Esophagus muscularis mucosa (tissue), 4 donors: ENCODE measurements around the gene MVB12B. TPM values are rescaled to one million over a fixed set of nuclear protein-coding genes. Genes with fewer than 3 reads are reported as not detected.

ENCODE experiments used
- DNase-seq: peaks from one replicate; pipeline ENCODE4 v3.0.0-alpha.2; 2017; ENCODE audit errors: extremely low spot score
- H3K27ac ChIP-seq, 4 donors: fragments of 200-600 bp; sonication (generic); replicated peaks in 1 of 4; 1 replicate in 3 of 4; 2 replicates in 1 of 4; pipeline ENCODE4 v1.5.1; 2016 to 2019; ENCODE audit warnings: mild to moderate bottlenecking in 1 of 4
- H3K27me3 ChIP-seq, 4 donors: fragments of 200-600 bp; sonication (generic); one replicate each; pipeline versions ENCODE4 v1.5.1 to v1.6.0; 2016 to 2019
- H3K36me3 ChIP-seq, 4 donors: fragments of 200-600 bp; sonication (generic); one replicate each; pipeline ENCODE4 v1.5.1; 2016 to 2019
- H3K4me1 ChIP-seq, 4 donors: fragments of 200-600 bp; sonication (generic); one replicate each; pipeline ENCODE4 v1.5.1; 2016 to 2019
- H3K4me3 ChIP-seq, 4 donors: fragments of 200-600 bp; sonication (generic); 1 replicate in 2 of 4; 2 replicates in 2 of 4; pipeline ENCODE4 v1.5.1; 2016 to 2019; ENCODE audit warnings: mild to moderate bottlenecking in 4 of 4, moderate library complexity in 1 of 4
- H3K9me3 ChIP-seq, 4 donors: fragments of 200-600 bp; sonication (generic); 1 replicate in 3 of 4; 2 replicates in 1 of 4; pipeline ENCODE4 v1.5.1; 2016 to 2019
- EP300 ChIP-seq: sonication (generic); formaldehyde crosslinking; IDR thresholded peaks from one replicate; pipeline ENCODE4 v1.6.1; 2017; ENCODE audit warnings: antibody characterized with exemption
- POLR2A ChIP-seq: fragments of 450-650 bp; IDR thresholded peaks from one replicate; pipeline ENCODE4 v1.6.1; 2017; ENCODE audit warnings: antibody characterized with exemption, moderate library complexity, mild to moderate bottlenecking, low read depth
- POLR2AphosphoS5 ChIP-seq, 2 donors: sonication (generic); formaldehyde crosslinking; IDR thresholded peaks; one replicate each; pipeline ENCODE4 v1.6.1; 2017; ENCODE audit warnings: antibody characterized with exemption in 2 of 2
- WGBS: methylation state at CpG from one replicate; pipeline ENCODE4 v1.1.5; 2018; 5-methylcytosine and 5-hydroxymethylcytosine counted together
- intact Hi-C: fragments of 100-400 bp; cut with DNase I; formaldehyde crosslinking; loops from one replicate; pipeline ENCODE4 v1.15.1; 2023
- total RNA-seq, 4 donors: library from RNA; depleted of rRNA; stranded (reverse); fragments of >200 nt; gene quantifications; one replicate each; pipeline versions ENCODE4 v1.1.0 to v1.2.1, GENCODE V29; 2016
- TF ChIP-seq, protein P1 (sequence below), 3 experiments: fragments of 200-600 bp in 2 of 3; fragments of 450-650 bp in 1 of 3; sonication (generic) in 2 of 3; IDR thresholded peaks; one replicate each; pipeline ENCODE4 v1.5.1; 2017 to 2019; ENCODE audit warnings: antibody characterized with exemption in 3 of 3, mild to moderate bottlenecking in 2 of 3, moderate library complexity in 1 of 3

MVB12B gene
- total RNA-seq, 4 donors from 2014 or later, result 14.1 to 25.0 (median 18.4) TPM

- TF ChIP-seq POLR2AphosphoS5 (IDR thresholded peaks at IDR 0.05) (no peak), EP300 (no peak), POLR2A (no peak)
- TF ChIP-seq, protein P1, sequence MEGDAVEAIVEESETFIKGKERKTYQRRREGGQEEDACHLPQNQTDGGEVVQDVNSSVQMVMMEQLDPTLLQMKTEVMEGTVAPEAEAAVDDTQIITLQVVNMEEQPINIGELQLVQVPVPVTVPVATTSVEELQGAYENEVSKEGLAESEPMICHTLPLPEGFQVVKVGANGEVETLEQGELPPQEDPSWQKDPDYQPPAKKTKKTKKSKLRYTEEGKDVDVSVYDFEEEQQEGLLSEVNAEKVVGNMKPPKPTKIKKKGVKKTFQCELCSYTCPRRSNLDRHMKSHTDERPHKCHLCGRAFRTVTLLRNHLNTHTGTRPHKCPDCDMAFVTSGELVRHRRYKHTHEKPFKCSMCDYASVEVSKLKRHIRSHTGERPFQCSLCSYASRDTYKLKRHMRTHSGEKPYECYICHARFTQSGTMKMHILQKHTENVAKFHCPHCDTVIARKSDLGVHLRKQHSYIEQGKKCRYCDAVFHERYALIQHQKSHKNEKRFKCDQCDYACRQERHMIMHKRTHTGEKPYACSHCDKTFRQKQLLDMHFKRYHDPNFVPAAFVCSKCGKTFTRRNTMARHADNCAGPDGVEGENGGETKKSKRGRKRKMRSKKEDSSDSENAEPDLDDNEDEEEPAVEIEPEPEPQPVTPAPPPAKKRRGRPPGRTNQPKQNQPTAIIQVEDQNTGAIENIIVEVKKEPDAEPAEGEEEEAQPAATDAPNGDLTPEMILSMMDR (IDR thresholded peaks at IDR 0.05), result no peak
- no peak overlapping the region for H3K4me3 ChIP-seq
- peaks cover 6 to 60% (median 41%) of the 10 kb centered on the region in 4 donors for H3K36me3 ChIP-seq
- no peaks in the 10 kb centered on the region for H3K9me3 ChIP-seq
- H3K27ac ChIP-seq, result peak overlapping the region in 1 of 4 donors; percentile 24
- intact Hi-C loops, result no loop called here
- peaks cover 0 to 15% (median 11%) of the 10 kb centered on the region in 4 donors for H3K4me1 ChIP-seq
- H3K27me3 ChIP-seq, result no peaks in the 10 kb centered on the region
- DNase-seq, result no peak
- 88% methylated on average over 13 of the region's 13 CpGs for WGBS
Measured at GRCh38 chr9:126481862-126482261, 155.2 kb downstream of the MVB12B start.

DNA sequence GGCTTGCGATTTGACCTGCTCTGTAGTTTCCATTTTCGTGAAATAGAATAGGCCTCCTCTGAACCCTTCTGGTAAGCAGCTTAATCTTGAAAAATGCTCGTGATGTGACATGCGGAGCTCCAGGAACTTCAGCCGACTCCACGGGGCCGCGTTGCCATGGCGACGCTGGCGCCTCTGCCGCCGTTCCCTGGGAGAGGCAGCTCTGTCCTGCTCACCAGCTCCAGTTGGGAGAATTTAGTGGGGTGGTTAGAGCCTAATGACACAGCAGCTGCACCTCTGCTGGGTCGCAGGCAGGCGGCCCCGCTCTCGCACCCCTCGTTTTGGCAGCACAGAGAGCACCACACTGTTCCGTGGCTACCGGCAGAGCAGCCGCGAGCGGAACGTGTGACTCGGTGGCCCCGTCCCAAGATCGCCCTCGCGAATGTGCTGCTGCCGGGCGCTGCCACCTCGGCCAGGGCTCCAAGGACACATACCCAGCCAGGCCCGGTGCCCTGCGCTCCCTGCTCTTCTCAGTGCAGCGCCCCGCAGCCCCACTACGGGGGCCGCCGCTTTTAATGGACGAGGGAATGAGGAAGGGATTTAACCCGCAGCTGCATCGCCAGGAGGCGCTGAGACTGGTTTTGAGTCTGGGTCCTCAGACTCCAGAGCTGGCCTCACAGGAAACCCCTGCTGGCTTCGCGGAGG, 155.9 kb downstream of the MVB12B start:
- peak overlapping the region in 1 of 4 donors; percentile 24 for H3K27ac ChIP-seq
- no peak for DNase-seq
- H3K27me3 ChIP-seq, result no peaks in the 10 kb centered on the region
- TF ChIP-seq EP300 (no peak), POLR2AphosphoS5 (IDR thresholded peaks at IDR 0.05) (peak in 1 of 2 donors; percentile 20)
- peak overlapping the region in 3 of 4 donors; percentile 12 to 27 (median 16) for H3K4me3 ChIP-seq
- peaks cover 6 to 65% (median 41%) of the 10 kb centered on the region in 4 donors for H3K36me3 ChIP-seq
- WGBS, result 61% methylated on average over 15 of the region's 45 CpGs
- no peaks in the 10 kb centered on the region for H3K9me3 ChIP-seq
- intact Hi-C loops, result no loop called here
- H3K4me1 ChIP-seq, result peaks cover 0 to 15% (median 11%) of the 10 kb centered on the region in 4 donors

GRCh38 chr9:126483468-126484073, 156.9 kb downstream of the MVB12B start:
- Histone ChIP-seq H3K36me3 (peaks cover 6 to 65% (median 39%) of the 10 kb centered on the region in 4 donors), H3K27ac (no peak overlapping the region), H3K27me3 (no peaks in the 10 kb centered on the region), H3K4me1 (peaks cover under 1 to 15% (median 13%) of the 10 kb centered on the region in 4 donors), H3K4me3 (no peak overlapping the region), H3K9me3 (no peaks in the 10 kb centered on the region)
- DNase-seq, result no peak
- 93% methylated on average over 12 of the region's 13 CpGs for WGBS
- intact Hi-C loops, result no loop called here
- TF ChIP-seq POLR2AphosphoS5 (IDR thresholded peaks at IDR 0.05) (no peak), POLR2A (no peak), EP300 (no peak)
- TF ChIP-seq, protein P1 (IDR thresholded peaks at IDR 0.05), result no peak

DNA sequence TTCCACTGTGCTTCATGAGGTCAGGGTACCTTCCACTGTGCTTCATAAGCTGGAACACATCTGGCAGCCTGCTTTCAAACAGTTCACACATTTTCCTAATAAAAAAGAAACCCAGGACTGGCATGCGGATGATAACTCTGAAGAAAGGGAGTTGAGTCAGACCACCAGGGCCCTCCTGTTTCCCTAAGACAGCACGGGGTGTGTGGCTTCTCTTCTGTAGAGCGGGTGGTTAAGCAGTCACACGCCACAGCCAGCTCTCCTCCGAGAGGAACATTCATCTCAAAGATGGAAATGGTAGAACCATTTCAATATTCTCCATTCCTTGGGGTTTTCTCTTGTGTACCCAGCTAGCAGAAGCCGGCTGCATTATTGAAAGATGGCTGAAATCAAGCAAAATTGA, 159.0 kb downstream of the MVB12B start:
- no peak for DNase-seq
- intact Hi-C loops, result no loop called here
- Histone ChIP-seq H3K27me3 (no peaks in the 10 kb centered on the region), H3K4me1 (peaks cover 4 to 15% (median 13%) of the 10 kb centered on the region in 4 donors), H3K27ac (no peak overlapping the region), H3K9me3 (no peaks in the 10 kb centered on the region), H3K36me3 (peaks cover 6 to 54% (median 27%) of the 10 kb centered on the region in 4 donors), H3K4me3 (no peak overlapping the region)
- TF ChIP-seq POLR2A (no peak), POLR2AphosphoS5 (IDR thresholded peaks at IDR 0.05) (no peak), EP300 (no peak)
- TF ChIP-seq, protein P1 (IDR thresholded peaks at IDR 0.05), result no peak
- 87% methylated on average over 6 of the region's 6 CpGs for WGBS

GRCh38 chr9:126486276-126486675, 159.6 kb downstream of the MVB12B start:
- Histone ChIP-seq H3K27me3 (no peaks in the 10 kb centered on the region), H3K27ac (no peak overlapping the region), H3K9me3 (no peaks in the 10 kb centered on the region), H3K4me1 (peaks cover 4 to 15% (median 13%) of the 10 kb centered on the region in 4 donors), H3K4me3 (no peak overlapping the region), H3K36me3 (peaks cover 6 to 50% (median 23%) of the 10 kb centered on the region in 4 donors)
- whole genome bisulfite sequencing, result 84% methylated on average over 4 of the region's 11 CpGs
- TF ChIP-seq EP300, result no peak
- TF ChIP-seq, protein P1 (IDR thresholded peaks at IDR 0.05), result no peak
- TF ChIP-seq POLR2AphosphoS5 (IDR thresholded peaks at IDR 0.05), result no peak
- no peak for TF ChIP-seq POLR2A
- DNase-seq, result no peak
- intact Hi-C loops, result no loop called here
